ENCODE results near the gene U2AF2.

U2AF2 gene

GRCh38 chr19:55675661-55676354 is 21.0 kb downstream of the U2AF2 start:
- DNase-seq (ENCODE audit: low read depth) = no peak

GRCh38 chr19:55676383-55676782 is 21.5 kb downstream of the U2AF2 start:
- no peak for DNase-seq (ENCODE audit: low read depth)

GRCh38 chr19:55676889-55677505 is 22.2 kb downstream of the U2AF2 start:
- no peak for DNase-seq (ENCODE audit: low read depth)

- DNase-seq (ENCODE audit: low read depth) = no peak
Measured at GRCh38 chr19:55677572-55678028, 22.8 kb downstream of the U2AF2 start.

- no peak for DNase-seq (ENCODE audit: low read depth)
Measured at GRCh38 chr19:55678121-55678671, 23.4 kb downstream of the U2AF2 start.

GRCh38 chr19:55679343-55680257 is 24.8 kb downstream of the U2AF2 start:
- no peak for DNase-seq (ENCODE audit: low read depth)

- DNase-seq (ENCODE audit: low read depth) = no peak
Measured at GRCh38 chr19:55680339-55681130, 25.7 kb downstream of the U2AF2 start.

GRCh38 chr19:55681131-55682092 is 26.6 kb downstream of the U2AF2 start:
- no peak for DNase-seq (ENCODE audit: low read depth)

GRCh38 chr19:55683449-55684261 is 28.8 kb downstream of the U2AF2 start:
- DNase-seq (ENCODE audit: low read depth) = no peak

- no peak for DNase-seq (ENCODE audit: low read depth)
Measured at GRCh38 chr19:55684946-55685681, 30.3 kb downstream of the U2AF2 start.

GRCh38 chr19:55685776-55686175 is 30.9 kb downstream of the U2AF2 start:
- no peak for DNase-seq (ENCODE audit: low read depth)

- DNase-seq (ENCODE audit: low read depth) = no peak
Measured at GRCh38 chr19:55686311-55687050, 31.6 kb downstream of the U2AF2 start.

GRCh38 chr19:55687281-55688201 is 32.7 kb downstream of the U2AF2 start:
- no peak for DNase-seq (ENCODE audit: low read depth)

- DNase-seq (ENCODE audit: low read depth) = no peak
Measured at GRCh38 chr19:55688422-55689218, 33.8 kb downstream of the U2AF2 start.

- DNase-seq (ENCODE audit: low read depth) = no peak
Measured at GRCh38 chr19:55689411-55690108, 34.7 kb downstream of the U2AF2 start.

All from stimulated activated CD8-positive, alpha-beta memory T cell treated with anti-CD3 and anti-CD28 coated beads, Interleukin-15, amount 100 ng/mL, for 24 hours (primary cell).